K562 (cell line): ENCODE results near the gene EPHX1. TPM values are rescaled to one million over a fixed set of nuclear protein-coding genes. Genes with fewer than 3 reads are reported as not detected.

ENCODE experiments used
- ATAC-seq: fragments of 200-7000 bp; cut with Tn5 transposase; 3 replicates; pipeline ENCODE4 v1.9.1; 2020; ENCODE audit warnings: moderate library complexity
- BruUV-seq: library from RNA; stranded (reverse); fragments of 400-500 nt; replicated peaks from 2 replicates; lab custom pipeline; 2021; lab: Mats Ljungman, UMichigan
- CTCF ChIA-PET: fragments of 300-600 bp; formaldehyde crosslinking; extraction: SDS; loops from one replicate; lab custom pipeline; 2021; ENCODE audit warnings: low intra/inter-chr PET ratio; lab: Yijun Ruan, JAX
- POLR2A ChIA-PET: fragments of 300-600, 350-650 bp; sonication (Branson Sonifier 250); formaldehyde crosslinking; extraction: SDS; loops from one replicate; lab custom pipeline; 2021; ENCODE audit warnings: antibody characterized with exemption, inconsistent platforms; lab: Yijun Ruan, JAX
- DNase-seq, 4 experiments: peaks; one replicate each; pipeline versions ENCODE4 v3.0.0 to v3.0.0-alpha.2; 2011 to 2018; ENCODE audit warnings: low spot score in 3 of 4, mixed read lengths in 3 of 4; ENCODE audit errors: extremely low read depth in 1 of 4
- FAIRE-seq: peaks from 2 replicates; lab custom pipeline; 2011; peaks lifted over from hg19 to GRCh38; lab: Jason Lieb, UNC
- H2AFZ ChIP-seq: 2 replicates; pipeline ENCODE4 v1.6.0; 2011; ENCODE audit warnings: low read depth, low read length, control low read depth, inconsistent platforms
- H3K27ac ChIP-seq: fragments of 200-600 bp; 3 replicates; pipeline ENCODE4 v1.8.0; 2011; ENCODE audit warnings: low read depth, mild to moderate bottlenecking, control low read depth, inconsistent platforms, low read length, moderate library complexity, mixed read lengths; ENCODE audit errors: extremely low read depth
- H3K27me3 ChIP-seq, 2 experiments: fragments of 300-600 bp in 1 of 2; 2 replicates in 1 of 2; 3 replicates in 1 of 2; pipeline versions ENCODE4 v1.6.0 to v1.8.0; 2011; ENCODE audit warnings: inconsistent platforms in 2 of 2, low read length in 2 of 2, mild to moderate bottlenecking in 1 of 2, mixed read lengths in 1 of 2, moderate library complexity in 1 of 2; ENCODE audit not compliant: control insufficient read depth in 2 of 2, insufficient read depth in 2 of 2
- H3K36me3 ChIP-seq: fragments of 300-600 bp; 3 replicates; pipeline ENCODE4 v1.8.0; 2011; ENCODE audit warnings: mild to moderate bottlenecking, low read length, inconsistent platforms; ENCODE audit not compliant: control insufficient read depth, insufficient read depth
- H3K4me1 ChIP-seq, 2 experiments: fragments of 200-600 bp in 1 of 2; replicated peaks in 1 of 2; 2 replicates in 1 of 2; 3 replicates in 1 of 2; pipeline versions ENCODE4 v1.5.1 to v1.8.0; 2011; ENCODE audit warnings: inconsistent platforms in 2 of 2, low read length in 2 of 2, mild to moderate bottlenecking in 1 of 2, mixed read lengths in 1 of 2, moderate library complexity in 1 of 2; ENCODE audit not compliant: control insufficient read depth in 2 of 2, insufficient read depth in 2 of 2
- H3K4me2 ChIP-seq: 2 replicates; pipeline ENCODE4 v1.6.1; 2011; ENCODE audit warnings: low read length, control low read depth, inconsistent platforms, mixed read lengths; ENCODE audit not compliant: insufficient read depth
- H3K4me3 ChIP-seq: fragments of 200-600 bp; sonication (generic), shearing (Covaris generic); 2 replicates; pipeline ENCODE4 v1.5.1; 2016; ENCODE audit warnings: control low read depth, inconsistent platforms
- H3K79me2 ChIP-seq: fragments of 200-600 bp; 3 replicates; pipeline ENCODE4 v1.8.0; 2011; ENCODE audit warnings: low read length, inconsistent platforms; ENCODE audit not compliant: control insufficient read depth, insufficient read depth
- H3K9ac ChIP-seq, 2 experiments: 2 replicates each; pipeline versions ENCODE4 v1.6.0 to v1.6.1; 2011; ENCODE audit warnings: low read depth in 2 of 2, low read length in 2 of 2, control low read depth in 1 of 2, inconsistent platforms in 1 of 2, mild to moderate bottlenecking in 1 of 2, mixed read lengths in 1 of 2; ENCODE audit not compliant: insufficient read depth in 1 of 2
- H3K9me1 ChIP-seq: one replicate; pipeline ENCODE4 v1.6.0; 2011; ENCODE audit warnings: inconsistent platforms, mild to moderate bottlenecking, low read length, moderate library complexity; ENCODE audit not compliant: control insufficient read depth, insufficient read depth
- H3K9me3 ChIP-seq: replicated peaks from 2 replicates; pipeline ENCODE4 v1.5.1; 2011; ENCODE audit warnings: low read depth, low read length, inconsistent platforms; ENCODE audit not compliant: control insufficient read depth, insufficient read depth
- H4K20me1 ChIP-seq: replicated peaks from 2 replicates; pipeline ENCODE4 v1.6.1; 2011; ENCODE audit warnings: low read length, inconsistent platforms, mixed read lengths; ENCODE audit not compliant: control insufficient read depth, insufficient read depth
- BCL6 ChIP-seq: fragments of 250-450 bp; sonication (Bioruptor Pico); IDR thresholded peaks from 2 replicates; pipeline ENCODE4 v1.4.0; 2020
- CLOCK ChIP-seq: fragments of 250-450 bp; sonication (Bioruptor Pico); IDR thresholded peaks from 2 replicates; pipeline ENCODE4 v1.4.0; 2020; ENCODE audit warnings: mild to moderate bottlenecking, moderate library complexity, borderline replicate concordance
- E2F8 ChIP-seq: fragments of 450-650 bp; IDR thresholded peaks from 2 replicates; pipeline ENCODE4 v1.7.1; 2018; ENCODE audit warnings: mild to moderate bottlenecking, low read depth; ENCODE audit not compliant: partially characterized antibody
- HIVEP1 ChIP-seq: fragments of 250-450 bp; sonication (Bioruptor Pico); IDR thresholded peaks from 2 replicates; pipeline ENCODE4 v1.4.0; 2020; ENCODE audit warnings: mild to moderate bottlenecking
- KDM5B ChIP-seq: fragments of 200-600 bp; sonication (generic); IDR thresholded peaks from 2 replicates; pipeline ENCODE4 v1.6.1; 2012; ENCODE audit warnings: low read depth, mild to moderate bottlenecking, moderate library complexity, low read length, control low read depth, inconsistent platforms; ENCODE audit not compliant: insufficient replicate concordance
- MEF2A ChIP-seq: IDR thresholded peaks from 2 replicates; pipeline ENCODE4 v1.6.1; 2011; ENCODE audit warnings: low read depth, mild to moderate bottlenecking, low read length, moderate library complexity; ENCODE audit not compliant: control insufficient read depth
- RAD21 ChIP-seq, 2 experiments: fragments of 250-450 bp in 1 of 2; fragments of 450-650 bp in 1 of 2; sonication (Bioruptor Pico) in 1 of 2; formaldehyde crosslinking in 1 of 2; IDR thresholded peaks in 1 of 2; conservative IDR thresholded peaks in 1 of 2; 2 replicates each; pipeline versions ENCODE4 v1.4.0 to v1.8.0; 2020 to 2022; ENCODE audit warnings: mild to moderate bottlenecking in 2 of 2, moderate library complexity in 1 of 2
- SP2 ChIP-seq: IDR thresholded peaks from 2 replicates; pipeline ENCODE4 v1.6.1; 2011; ENCODE audit warnings: mild to moderate bottlenecking, low read depth, low read length, moderate library complexity; ENCODE audit not compliant: poor library complexity, severe bottlenecking; ENCODE audit errors: extremely low read depth
- STAT5B ChIP-seq: fragments of 250-450 bp; sonication (Bioruptor Pico); IDR thresholded peaks from 2 replicates; pipeline ENCODE4 v1.8.0; 2021; ENCODE audit warnings: mild to moderate bottlenecking, inconsistent platforms
- ZBTB43 ChIP-seq: sonication (generic); formaldehyde crosslinking; IDR thresholded peaks from 2 replicates; pipeline ENCODE4 v1.8.0; 2023; ENCODE audit warnings: mild to moderate bottlenecking, missing genetic modification reagents
- ZBTB8A ChIP-seq: fragments of 450-650 bp; IDR thresholded peaks from 2 replicates; pipeline ENCODE4 v1.6.1; 2018; ENCODE audit warnings: mild to moderate bottlenecking, moderate library complexity; ENCODE audit not compliant: partially characterized antibody
- ZNF644 ChIP-seq: fragments of 200-800 bp; sonication (Bioruptor generic); IDR thresholded peaks from 2 replicates; pipeline ENCODE4 v1.6.1; 2016; ENCODE audit warnings: low read depth, missing genetic modification characterization, missing compliant biosample characterization
- whole genome bisulfite sequencing: fragments of 100-300 bp; shearing (Covaris generic); methylation state at CpG from one replicate; pipeline ENCODE4 v1.1.6; 2016; ENCODE audit warnings: low coverage, mixed read lengths; ENCODE audit not compliant: insufficient coverage; ENCODE audit errors: missing lambda C conversion rate; 5-methylcytosine and 5-hydroxymethylcytosine counted together
- in situ Hi-C: fragments of 300-500 bp; cut with MboI; formaldehyde crosslinking; loops from 4 replicates; pipeline ENCODE4 v1.15.0; 2018; ENCODE audit warnings: inconsistent platforms, mixed read lengths
- intact Hi-C: fragments of 100-400 bp; cut with micrococcal nuclease; formaldehyde crosslinking; loops from 2 replicates; pipeline ENCODE4 v1.14.2; 2022
- polyA plus RNA-seq, 8 experiments: library from polyadenylated mRNA; depleted of rRNA in 4 of 8; stranded (reverse) in 5 of 8; unstranded in 3 of 8; fragments of >200 nt; fragmentation: Nextera tagmentation in 2 of 8; fragmentation: Illumina TruSeq in 1 of 8; extraction: Ambion mirVana in 2 of 8; extraction: Trizol in 1 of 8; gene quantifications; 2 replicates each; pipeline versions ENCODE4 v1.2.1 to v1.2.3, GENCODE V29; 2011 to 2014; ENCODE audit warnings: inconsistent platforms in 1 of 8, missing spikeins in 1 of 8
- total RNA-seq, 7 experiments: library from RNA; depleted of rRNA in 6 of 7; stranded (reverse); fragments of >200 nt in 6 of 7; fragmentation: Illumina TruSeq in 2 of 7; extraction: Trizol in 2 of 7; gene quantifications; 2 replicates each; pipeline versions ENCODE4 v1.2.1 to v1.2.3, GENCODE V29; 2011 to 2021; ENCODE audit warnings: low replicate concordance in 1 of 7

EPHX1 gene
- total and polyA plus RNA-seq, 9 of the 15 experiments (the other 6 are each of a cell fraction or from before 2014, with no cell fraction given), result 0.21 to 27.0 (median 6.7) TPM

GRCh38 chr1:225849925-225850324, 40.0 kb downstream of the EPHX1 start (continued):
- TF ChIP-seq RAD21 (CRISPR knock-in tag; conservative IDR thresholded peaks at IDR 0.05 in 1 of 2, IDR thresholded peaks at IDR 0.05 in 1 of 2) (0 out of 4 replicates have a peak, but pooled peaks of 1 of the 2 experiments have one; percentile 2), KDM5B (no peak), ZBTB43 (CRISPR knock-in tag) (no peak), HIVEP1 (CRISPR knock-in tag) (no peak)

- intact Hi-C loops, result no loop called here
- TF ChIP-seq BCL6 (CRISPR knock-in tag), result no peak
- no peak for TF ChIP-seq MEF2A
- TF ChIP-seq SP2, result no peak
- no peak for TF ChIP-seq CLOCK (CRISPR knock-in tag)
- TF ChIP-seq E2F8, result no peak
- TF ChIP-seq ZBTB8A, result no peak
- no peak for TF ChIP-seq ZNF644 (tag)
- TF ChIP-seq STAT5B, result no peak
Measured at GRCh38 chr1:225850370-225850769, 40.4 kb downstream of the EPHX1 start.

More at GRCh38 chr1:225850370-225850769, 40.4 kb downstream of the EPHX1 start:
- POLR2A ChIA-PET, result interaction anchor here (0.6 to 1.1 kb wide), 8 partner anchors 8 to 266 kb away, joined by 3 to 7 read pairs (median 4); no protein-coding TSS in a partner anchor
- no peak overlapping the region for H3K4me2 ChIP-seq
- in situ Hi-C loops, result no loop called here
- no peaks in the 10 kb centered on the region for H3K79me2 ChIP-seq
- no TSS peak for BruUV-seq
- peaks cover 9 to 37% of the 10 kb centered on the region in 2 experiments; a peak in 4 of 5 replicates for H3K4me1 ChIP-seq
- FAIRE-seq (no peak), DNase-seq (no peak), ATAC-seq (no peak)
- H3K4me3 ChIP-seq, result no peak overlapping the region
- no peaks in the 10 kb centered on the region for H3K27me3 ChIP-seq
- peaks cover 4% of the 10 kb centered on the region; the same call in 1 of the 2 replicates for H4K20me1 ChIP-seq
- H3K9me1 ChIP-seq, result no peaks in the 10 kb centered on the region
- no peak overlapping the region for H3K27ac ChIP-seq
- peaks cover 70% of the 10 kb centered on the region for H3K36me3 ChIP-seq
- WGBS, result 73% methylated on average over 7 of the region's 7 CpGs
- H3K9ac ChIP-seq, result no peak overlapping the region
- no peak overlapping the region for H2AFZ ChIP-seq
- CTCF ChIA-PET, result interaction anchor here (1.7 kb wide), 1 partner anchor 375 kb away, joined by 4 read pairs; no protein-coding TSS in a partner anchor
- no peaks in the 10 kb centered on the region for H3K9me3 ChIP-seq
